ENCODE data around the gene PPP1R9A.

PPP1R9A gene

GRCh38 chr7:94955807-94956206 lies 48.4 kb downstream of the PPP1R9A start:
- H3K27ac ChIP-seq (ENCODE audit: low read depth, low read length), result no peak overlapping the region

DNA sequence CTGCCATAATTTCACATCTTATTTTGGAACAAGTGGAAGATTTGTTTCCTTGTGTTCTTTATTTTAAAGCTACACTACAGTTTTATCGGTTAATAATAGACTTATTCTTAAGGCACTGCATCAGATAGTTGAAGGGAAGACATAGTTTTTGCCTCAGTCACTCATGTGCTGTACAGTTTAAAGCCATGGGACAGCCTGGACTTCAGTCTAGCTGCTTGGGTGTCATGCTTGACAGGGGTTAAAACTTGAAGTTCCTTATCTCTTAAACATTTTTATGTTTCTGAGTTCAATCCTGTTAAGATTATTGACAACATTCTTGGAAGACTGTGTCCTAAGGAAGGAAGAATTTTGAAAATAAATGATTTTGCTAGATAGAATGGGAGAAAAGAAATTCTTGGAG lies 49.7 kb downstream of the PPP1R9A start:
- TF ChIP-seq CTCF (IDR thresholded peaks at IDR 0.05; ENCODE audit: insufficient read depth, low read length, poor library complexity, severe bottlenecking) (no peak), EZH2phosphoT487 (conservative IDR thresholded peaks at IDR 0.05; ENCODE audit: low read length) (no peak)
- no peaks in the 10 kb centered on the region for H3K27me3 ChIP-seq (ENCODE audit: low read length)
- H3K27ac ChIP-seq (ENCODE audit: low read depth, low read length), result no peak overlapping the region
- H3K4me2 ChIP-seq (ENCODE audit: low read depth, low read length, poor library complexity, severe bottlenecking), result no peak overlapping the region
- no peaks in the 10 kb centered on the region for H3K79me2 ChIP-seq (ENCODE audit: insufficient read depth, low read length)
- H3K9me2 ChIP-seq (replicated peaks; ENCODE audit: insufficient read depth, low read length), result no peaks in the 10 kb centered on the region
- no peak overlapping the region for H2AFZ ChIP-seq (ENCODE audit: low read depth, low read length, severe bottlenecking)
- H3F3A ChIP-seq (ENCODE audit: insufficient read depth), result no peaks in the 10 kb centered on the region
- no peak overlapping the region for H3K9ac ChIP-seq (ENCODE audit: low read length)
- H3K9me3 ChIP-seq (ENCODE audit: insufficient read depth, low read length), result no peaks in the 10 kb centered on the region
- H3K4me3 ChIP-seq (ENCODE audit: insufficient read depth, low read length, poor library complexity, severe bottlenecking), result no peak overlapping the region
- H4K20me1 ChIP-seq (ENCODE audit: low read depth, low read length), result no peaks in the 10 kb centered on the region
- H3K36me3 ChIP-seq (ENCODE audit: low read length), result no peaks in the 10 kb centered on the region

More at GRCh38 chr7:94955807-94956206, 48.4 kb downstream of the PPP1R9A start:
- Histone ChIP-seq H3K4me3 (ENCODE audit: insufficient read depth, low read length, poor library complexity, severe bottlenecking) (no peak overlapping the region), H3K4me2 (ENCODE audit: low read depth, low read length, poor library complexity, severe bottlenecking) (no peak overlapping the region), H3K9me3 (ENCODE audit: insufficient read depth, low read length) (no peaks in the 10 kb centered on the region), H4K20me1 (ENCODE audit: low read depth, low read length) (no peaks in the 10 kb centered on the region), H3K27me3 (ENCODE audit: low read length) (no peaks in the 10 kb centered on the region), H3K79me2 (ENCODE audit: insufficient read depth, low read length) (no peaks in the 10 kb centered on the region), H3K9me2 (replicated peaks; ENCODE audit: insufficient read depth, low read length) (no peaks in the 10 kb centered on the region), H3K36me3 (ENCODE audit: low read length) (no peaks in the 10 kb centered on the region), H2AFZ (ENCODE audit: low read depth, low read length, severe bottlenecking) (no peak overlapping the region), H3F3A (ENCODE audit: insufficient read depth) (no peaks in the 10 kb centered on the region), H3K9ac (ENCODE audit: low read length) (no peak overlapping the region)
- TF ChIP-seq EZH2phosphoT487 (conservative IDR thresholded peaks at IDR 0.05; ENCODE audit: low read length) (no peak), CTCF (IDR thresholded peaks at IDR 0.05; ENCODE audit: insufficient read depth, low read length, poor library complexity, severe bottlenecking) (no peak)

DNA sequence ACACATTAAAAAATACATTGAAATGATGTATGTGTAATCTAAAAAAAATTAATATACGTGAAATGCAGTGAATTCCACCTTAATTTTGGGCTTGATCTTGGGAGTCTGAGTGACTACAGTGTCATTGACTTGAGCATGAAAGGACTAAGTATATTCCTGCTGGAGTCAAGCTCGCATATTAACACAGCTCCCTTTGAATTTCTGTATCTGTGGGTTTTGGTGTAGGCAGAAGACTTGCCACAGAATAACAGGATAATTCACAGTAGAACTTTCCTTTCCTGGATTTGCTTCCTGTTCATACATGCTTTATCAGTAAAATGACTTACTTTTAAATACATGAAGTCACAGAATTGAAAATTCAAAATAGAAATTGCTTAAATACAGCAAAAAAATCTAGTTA lies 55.3 kb downstream of the PPP1R9A start:
- H3K36me3 ChIP-seq (ENCODE audit: low read length), result no peaks in the 10 kb centered on the region
- no peaks in the 10 kb centered on the region for H3K9me3 ChIP-seq (ENCODE audit: insufficient read depth, low read length)
- H3K79me2 ChIP-seq (ENCODE audit: insufficient read depth, low read length), result no peaks in the 10 kb centered on the region
- H3K27ac ChIP-seq (ENCODE audit: low read depth, low read length), result no peak overlapping the region
- no peaks in the 10 kb centered on the region for H3F3A ChIP-seq (ENCODE audit: insufficient read depth)
- no peaks in the 10 kb centered on the region for H3K27me3 ChIP-seq (ENCODE audit: low read length)
- no peaks in the 10 kb centered on the region for H3K9me2 ChIP-seq (replicated peaks; ENCODE audit: insufficient read depth, low read length)
- H2AFZ ChIP-seq (ENCODE audit: low read depth, low read length, severe bottlenecking), result no peak overlapping the region
- H3K4me3 ChIP-seq (ENCODE audit: insufficient read depth, low read length, poor library complexity, severe bottlenecking), result no peak overlapping the region
- no peak overlapping the region for H3K9ac ChIP-seq (ENCODE audit: low read length)
- TF ChIP-seq EZH2phosphoT487 (conservative IDR thresholded peaks at IDR 0.05; ENCODE audit: low read length) (no peak), CTCF (IDR thresholded peaks at IDR 0.05; ENCODE audit: insufficient read depth, low read length, poor library complexity, severe bottlenecking) (no peak)
- H3K4me2 ChIP-seq (ENCODE audit: low read depth, low read length, poor library complexity, severe bottlenecking), result no peak overlapping the region
- H4K20me1 ChIP-seq (ENCODE audit: low read depth, low read length), result no peaks in the 10 kb centered on the region

Data from SU-DHL-6 (cell line).